HG03460 (cell line): Measurements from ENCODE around the gene NOLC1.

Source experiments
- ATAC-seq: cut with Tn5 transposase; IDR thresholded peaks from one replicate; pipeline ENCODE4 v1.9.1; 2021; ENCODE audit not compliant: unreplicated experiment

Gene NOLC1

GRCh38 chr10:102121739-102122372 lies 30.3 kb upstream of the NOLC1 start:
- ATAC-seq: no peak

- no peak for ATAC-seq
Measured at GRCh38 chr10:102122450-102122849, 29.7 kb upstream of the NOLC1 start.

GRCh38 chr10:102123223-102123622 lies 29.0 kb upstream of the NOLC1 start:
- no peak for ATAC-seq

GRCh38 chr10:102131286-102132170 lies 20.7 kb upstream of the NOLC1 start:
- ATAC-seq: no peak

- no peak for ATAC-seq
Measured at GRCh38 chr10:102132193-102132562, 20.0 kb upstream of the NOLC1 start.

- ATAC-seq: peak; percentile 92
Measured at GRCh38 chr10:102132563-102133372, 19.4 kb upstream of the NOLC1 start, which contains the start of gene PPRC1. PPRC1 (plus strand) TSS chr10:102133040; CDS start chr10:102133069, 29 bp downstream.

GRCh38 chr10:102133373-102134195 lies 18.6 kb upstream of the NOLC1 start:
- no peak for ATAC-seq

- no peak for ATAC-seq
Measured at GRCh38 chr10:102134416-102134815, 17.8 kb upstream of the NOLC1 start.

- no peak for ATAC-seq
Measured at GRCh38 chr10:102135956-102136526, 16.1 kb upstream of the NOLC1 start.

GRCh38 chr10:102139281-102140110 lies 12.7 kb upstream of the NOLC1 start:
- no peak for ATAC-seq

- ATAC-seq: no peak
Measured at GRCh38 chr10:102140218-102140617, 12.0 kb upstream of the NOLC1 start.

GRCh38 chr10:102140913-102141540 lies 11.2 kb upstream of the NOLC1 start:
- no peak for ATAC-seq

- ATAC-seq: no peak
Measured at GRCh38 chr10:102141583-102142107, 10.5 kb upstream of the NOLC1 start.

GRCh38 chr10:102146971-102147428 lies 5.2 kb upstream of the NOLC1 start:
- no peak for ATAC-seq

- no peak for ATAC-seq
Measured at GRCh38 chr10:102147561-102147960, 4.6 kb upstream of the NOLC1 start.

GRCh38 chr10:102148275-102148674 lies 3.9 kb upstream of the NOLC1 start:
- no peak for ATAC-seq

- ATAC-seq: no peak
Measured at GRCh38 chr10:102150970-102151773, 1.0 kb upstream of the NOLC1 start.

GRCh38 chr10:102152545-102152890 lies 329 bp downstream of the NOLC1 start:
- peak; percentile 14 for ATAC-seq
